ES-I3 (cell line): ENCODE measurements around the gene FKBP6.

Experiments used
- H3K36me3 ChIP-seq: 2 replicates; pipeline ENCODE4 v1.6.1; 2013; ENCODE audit warnings: mild to moderate bottlenecking, low read length, control low read depth, moderate library complexity; ENCODE audit not compliant: insufficient read depth
- H3K4me1 ChIP-seq: 2 replicates; pipeline ENCODE4 v1.6.1; 2013; ENCODE audit warnings: mild to moderate bottlenecking, control low read depth, low read length; ENCODE audit not compliant: insufficient read depth
- H3K9ac ChIP-seq: 2 replicates; pipeline ENCODE4 v1.6.1; 2013; ENCODE audit warnings: low read depth, mild to moderate bottlenecking, low read length, moderate library complexity
- H3K9me3 ChIP-seq: 2 replicates; pipeline ENCODE4 v1.6.1; 2013; ENCODE audit warnings: mild to moderate bottlenecking, low read length, moderate library complexity; ENCODE audit not compliant: control insufficient read depth, insufficient read depth

The FKBP6 gene

GRCh38 chr7:73340514-73340913, 12.6 kb downstream of the FKBP6 start:
- Histone ChIP-seq H3K36me3 (no peaks in the 10 kb centered on the region), H3K9me3 (no peaks in the 10 kb centered on the region), H3K9ac (no peak overlapping the region), H3K4me1 (peaks cover 13% of the 10 kb centered on the region)

DNA sequence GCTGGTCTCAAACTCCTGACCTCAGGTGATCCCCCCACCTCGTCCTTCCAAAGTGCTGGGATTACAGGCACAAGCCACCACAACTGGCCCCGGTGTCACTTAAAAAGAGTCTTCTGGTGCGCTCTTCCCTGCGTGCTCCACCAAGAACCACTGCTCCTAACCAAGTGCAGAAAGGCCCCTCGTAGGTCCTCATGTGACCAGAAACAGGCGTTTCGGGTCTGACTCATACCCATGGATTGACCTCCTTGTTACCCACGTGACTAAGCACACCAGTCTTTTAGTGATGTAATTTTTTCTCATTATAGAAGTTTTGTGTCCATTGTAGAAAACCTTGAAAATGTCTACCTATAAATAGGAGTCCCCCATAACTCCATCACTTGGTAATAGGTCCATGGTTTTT, 13.9 kb downstream of the FKBP6 start:
- Histone ChIP-seq H3K4me1 (peaks cover 21% of the 10 kb centered on the region), H3K9me3 (no peaks in the 10 kb centered on the region), H3K9ac (no peak overlapping the region), H3K36me3 (no peaks in the 10 kb centered on the region)

DNA sequence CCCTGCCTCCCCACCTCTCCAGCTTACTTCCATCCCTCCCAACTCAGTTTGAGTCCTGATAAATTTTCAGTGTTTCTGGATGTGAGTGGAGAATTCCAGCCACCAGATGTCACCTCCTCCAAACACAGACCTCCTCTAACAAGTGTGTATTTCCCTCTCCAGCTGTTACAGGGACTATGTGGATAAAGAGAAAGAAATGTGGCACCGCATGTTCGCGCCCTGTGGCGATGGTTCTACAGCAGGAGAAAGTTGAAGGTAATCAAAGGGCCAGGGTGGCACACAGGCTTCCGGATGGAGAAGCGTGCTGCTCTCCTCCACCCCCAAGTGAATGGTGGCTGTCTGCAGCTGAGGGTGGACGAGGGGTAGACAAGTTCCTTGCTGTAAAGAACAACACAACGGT, 14.7 kb downstream of the FKBP6 start:
- no peaks in the 10 kb centered on the region for H3K9me3 ChIP-seq
- H3K9ac ChIP-seq = no peak overlapping the region
- no peaks in the 10 kb centered on the region for H3K36me3 ChIP-seq
- peaks cover 21% of the 10 kb centered on the region for H3K4me1 ChIP-seq

- H3K4me1 ChIP-seq = peaks cover 21% of the 10 kb centered on the region
- no peaks in the 10 kb centered on the region for H3K36me3 ChIP-seq
- H3K9me3 ChIP-seq = no peaks in the 10 kb centered on the region
- H3K9ac ChIP-seq = no peak overlapping the region
These were observed 15.9 kb downstream of the FKBP6 start for GRCh38 chr7:73343671-73344380.

GRCh38 chr7:73345538-73345937, 17.6 kb downstream of the FKBP6 start:
- peaks cover 21% of the 10 kb centered on the region for H3K4me1 ChIP-seq
- no peak overlapping the region for H3K9ac ChIP-seq
- no peaks in the 10 kb centered on the region for H3K9me3 ChIP-seq
- H3K36me3 ChIP-seq = no peaks in the 10 kb centered on the region

DNA sequence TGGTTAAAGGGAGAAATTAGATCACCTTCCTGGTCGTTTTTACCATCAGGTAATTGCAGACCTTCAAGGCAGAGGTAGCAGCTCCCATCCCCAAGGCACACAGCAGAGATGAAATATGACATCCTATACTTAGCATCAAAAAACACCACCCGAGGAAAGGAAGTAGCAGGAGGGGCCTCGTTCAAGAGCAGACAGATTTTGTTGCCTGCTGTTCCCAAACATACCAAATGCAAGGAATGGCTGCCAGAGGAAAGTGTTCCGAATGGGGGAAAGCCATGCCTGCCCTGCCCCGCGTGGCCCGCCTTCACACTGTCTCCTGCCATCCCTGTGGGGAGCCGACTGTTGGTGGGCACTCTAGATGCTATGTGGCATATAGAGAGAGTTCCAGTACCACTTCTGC, 18.0 kb downstream of the FKBP6 start:
- H3K9ac ChIP-seq = no peak overlapping the region

GRCh38 chr7:73349763-73350162, 21.8 kb downstream of the FKBP6 start:
- Histone ChIP-seq H3K4me1 (peaks cover 9% of the 10 kb centered on the region; the same call in 1 of the 2 replicates), H3K36me3 (no peaks in the 10 kb centered on the region), H3K9ac (no peak overlapping the region), H3K9me3 (peaks cover 4% of the 10 kb centered on the region; the same call in 1 of the 2 replicates)

More for the DNA sequence above, 18.0 kb downstream of the FKBP6 start:
- peaks cover 21% of the 10 kb centered on the region for H3K4me1 ChIP-seq
- H3K36me3 ChIP-seq = no peaks in the 10 kb centered on the region
- no peaks in the 10 kb centered on the region for H3K9me3 ChIP-seq

- H3K9ac ChIP-seq = no peak overlapping the region
- peaks cover 4% of the 10 kb centered on the region; the same call in 1 of the 2 replicates for H3K9me3 ChIP-seq
- no peaks in the 10 kb centered on the region for H3K36me3 ChIP-seq
- H3K4me1 ChIP-seq = peaks cover 9% of the 10 kb centered on the region; the same call in 1 of the 2 replicates
These were observed 22.5 kb downstream of the FKBP6 start for GRCh38 chr7:73350306-73351068.

GRCh38 chr7:73351447-73352167, 23.6 kb downstream of the FKBP6 start:
- H3K36me3 ChIP-seq = no peaks in the 10 kb centered on the region
- H3K4me1 ChIP-seq = no peaks in the 10 kb centered on the region
- H3K9ac ChIP-seq = no peak overlapping the region
- peaks cover 4% of the 10 kb centered on the region; the same call in 1 of the 2 replicates for H3K9me3 ChIP-seq

DNA sequence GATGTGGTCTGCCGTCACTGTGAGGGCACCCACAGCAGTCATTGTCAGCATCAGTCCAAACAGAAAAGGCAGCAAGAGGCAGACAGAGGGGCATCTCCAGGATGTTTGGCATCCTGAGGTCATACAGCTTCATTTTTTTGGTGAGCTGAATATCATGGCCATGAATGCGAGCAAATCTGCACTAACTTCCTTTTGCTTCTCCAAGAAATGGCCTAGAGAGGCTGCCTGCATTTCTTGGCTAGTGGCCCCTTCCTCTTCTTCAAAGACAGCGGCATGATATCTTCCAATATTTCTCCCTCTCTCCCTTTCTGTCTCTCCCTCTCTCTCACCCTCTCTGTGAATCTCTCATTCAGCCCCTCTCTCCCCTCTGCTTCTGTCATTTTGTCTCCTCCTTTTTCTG, 24.8 kb downstream of the FKBP6 start:
- Histone ChIP-seq H3K36me3 (no peaks in the 10 kb centered on the region), H3K4me1 (no peaks in the 10 kb centered on the region), H3K9ac (no peak overlapping the region), H3K9me3 (peaks cover 4% of the 10 kb centered on the region; the same call in 1 of the 2 replicates)

- no peaks in the 10 kb centered on the region for H3K36me3 ChIP-seq
- H3K4me1 ChIP-seq = peaks cover 3% of the 10 kb centered on the region; the same call in 1 of the 2 replicates
- H3K9me3 ChIP-seq = peaks cover 4% of the 10 kb centered on the region; the same call in 1 of the 2 replicates
- H3K9ac ChIP-seq = no peak overlapping the region
These were observed 25.3 kb downstream of the FKBP6 start for GRCh38 chr7:73353243-73353642.

- H3K9me3 ChIP-seq = peaks cover 4% of the 10 kb centered on the region; the same call in 1 of the 2 replicates
- H3K9ac ChIP-seq = no peak overlapping the region
- no peaks in the 10 kb centered on the region for H3K36me3 ChIP-seq
- H3K4me1 ChIP-seq = peaks cover 5% of the 10 kb centered on the region; the same call in 1 of the 2 replicates
These were observed 26.2 kb downstream of the FKBP6 start for GRCh38 chr7:73354196-73354595.

- Histone ChIP-seq H3K9me3 (peaks cover 4% of the 10 kb centered on the region; the same call in 1 of the 2 replicates), H3K36me3 (no peaks in the 10 kb centered on the region), H3K4me1 (peaks cover 5% of the 10 kb centered on the region; the same call in 1 of the 2 replicates), H3K9ac (no peak overlapping the region)
These were observed 26.9 kb downstream of the FKBP6 start for GRCh38 chr7:73354821-73355220.

GRCh38 chr7:73356159-73356558, 28.2 kb downstream of the FKBP6 start:
- H3K36me3 ChIP-seq = no peaks in the 10 kb centered on the region
- no peak overlapping the region for H3K9ac ChIP-seq
- peaks cover 5% of the 10 kb centered on the region; the same call in 1 of the 2 replicates for H3K4me1 ChIP-seq
- H3K9me3 ChIP-seq = peaks cover 4% of the 10 kb centered on the region; the same call in 1 of the 2 replicates
